ENCODE measurements around the gene IFNGR1.

IFNGR1 gene

DNA sequence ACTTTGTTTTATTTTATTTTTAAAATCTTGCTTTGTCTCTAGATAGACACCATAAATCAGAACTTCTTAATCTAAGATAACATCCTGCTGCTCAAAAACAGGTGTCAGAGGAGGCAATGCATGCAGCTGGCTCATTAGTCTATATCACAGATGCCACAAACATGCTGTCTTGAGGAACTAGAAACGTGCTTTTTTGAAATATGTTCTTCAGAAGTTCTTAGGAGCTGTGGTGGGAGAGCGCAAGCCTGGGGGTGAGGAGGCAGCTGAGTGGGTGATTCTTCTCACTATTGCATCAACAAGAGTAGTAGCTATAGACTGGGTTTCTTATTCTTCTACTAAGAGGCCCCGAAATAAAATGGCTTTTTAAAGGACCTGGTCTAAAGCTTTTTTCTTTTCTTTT, 69.1 kb downstream of the IFNGR1 start:
- no peak for DNase-seq (ENCODE audit: low read depth)

GRCh38 chr6:137149035-137149393, 70.2 kb downstream of the IFNGR1 start:
- no peak for DNase-seq (ENCODE audit: low read depth)

- no peak for DNase-seq (ENCODE audit: low read depth)
Measured at GRCh38 chr6:137148306-137149034, 70.7 kb downstream of the IFNGR1 start.
